Activated T-helper 9 cell treated with anti-CD3 and anti-CD28 coated beads, Interleukin-2, amount 50 U/mL, for 16 hours (primary cell): ENCODE measurements around the gene IL3.

Source experiments
- DNase-seq: peaks from one replicate; pipeline ENCODE4 v3.0.0-alpha.2; 2020; ENCODE audit warnings: low read depth

IL3 gene

DNA sequence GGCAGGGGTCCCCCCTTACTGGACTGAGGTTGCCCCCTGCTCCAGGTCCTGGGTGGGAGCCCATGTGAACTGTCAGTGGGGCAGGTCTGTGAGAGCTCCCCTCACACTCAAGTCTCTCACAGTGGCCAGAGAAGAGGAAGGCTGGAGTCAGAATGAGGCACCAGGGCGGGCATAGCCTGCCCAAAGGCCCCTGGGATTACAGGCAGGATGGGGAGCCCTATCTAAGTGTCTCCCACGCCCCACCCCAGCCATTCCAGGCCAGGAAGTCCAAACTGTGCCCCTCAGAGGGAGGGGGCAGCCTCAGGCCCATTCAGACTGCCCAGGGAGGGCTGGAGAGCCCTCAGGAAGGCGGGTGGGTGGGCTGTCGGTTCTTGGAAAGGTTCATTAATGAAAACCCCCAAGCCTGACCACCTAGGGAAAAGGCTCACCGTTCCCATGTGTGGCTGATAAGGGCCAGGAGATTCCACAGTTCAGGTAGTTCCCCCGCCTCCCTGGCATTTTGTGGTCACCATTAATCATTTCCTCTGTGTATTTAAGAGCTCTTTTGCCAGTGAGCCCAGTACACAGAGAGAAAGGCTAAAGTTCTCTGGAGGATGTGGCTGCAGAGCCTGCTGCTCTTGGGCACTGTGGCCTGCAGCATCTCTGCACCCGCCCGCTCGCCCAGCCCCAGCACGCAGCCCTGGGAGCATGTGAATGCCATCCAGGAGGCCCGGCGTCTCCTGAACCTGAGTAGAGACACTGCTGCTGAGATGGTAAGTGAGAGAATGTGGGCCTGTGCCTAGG, 13.0 kb downstream of the IL3 start, which contains the start of gene CSF2:
CSF2 (plus strand) TSS at position 559 of the 783 bp plus-strand sequence; CDS start at position 594, 35 bp downstream.
- DNase-seq, result no peak

DNA sequence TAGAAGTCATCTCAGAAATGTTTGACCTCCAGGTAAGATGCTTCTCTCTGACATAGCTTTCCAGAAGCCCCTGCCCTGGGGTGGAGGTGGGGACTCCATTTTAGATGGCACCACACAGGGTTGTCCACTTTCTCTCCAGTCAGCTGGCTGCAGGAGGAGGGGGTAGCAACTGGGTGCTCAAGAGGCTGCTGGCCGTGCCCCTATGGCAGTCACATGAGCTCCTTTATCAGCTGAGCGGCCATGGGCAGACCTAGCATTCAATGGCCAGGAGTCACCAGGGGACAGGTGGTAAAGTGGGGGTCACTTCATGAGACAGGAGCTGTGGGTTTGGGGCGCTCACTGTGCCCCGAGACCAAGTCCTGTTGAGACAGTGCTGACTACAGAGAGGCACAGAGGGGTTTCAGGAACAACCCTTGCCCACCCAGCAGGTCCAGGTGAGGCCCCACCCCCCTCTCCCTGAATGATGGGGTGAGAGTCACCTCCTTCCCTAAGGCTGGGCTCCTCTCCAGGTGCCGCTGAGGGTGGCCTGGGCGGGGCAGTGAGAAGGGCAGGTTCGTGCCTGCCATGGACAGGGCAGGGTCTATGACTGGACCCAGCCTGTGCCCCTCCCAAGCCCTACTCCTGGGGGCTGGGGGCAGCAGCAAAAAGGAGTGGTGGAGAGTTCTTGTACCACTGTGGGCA, 13.8 kb downstream of the IL3 start:
- DNase-seq, result no peak

DNA sequence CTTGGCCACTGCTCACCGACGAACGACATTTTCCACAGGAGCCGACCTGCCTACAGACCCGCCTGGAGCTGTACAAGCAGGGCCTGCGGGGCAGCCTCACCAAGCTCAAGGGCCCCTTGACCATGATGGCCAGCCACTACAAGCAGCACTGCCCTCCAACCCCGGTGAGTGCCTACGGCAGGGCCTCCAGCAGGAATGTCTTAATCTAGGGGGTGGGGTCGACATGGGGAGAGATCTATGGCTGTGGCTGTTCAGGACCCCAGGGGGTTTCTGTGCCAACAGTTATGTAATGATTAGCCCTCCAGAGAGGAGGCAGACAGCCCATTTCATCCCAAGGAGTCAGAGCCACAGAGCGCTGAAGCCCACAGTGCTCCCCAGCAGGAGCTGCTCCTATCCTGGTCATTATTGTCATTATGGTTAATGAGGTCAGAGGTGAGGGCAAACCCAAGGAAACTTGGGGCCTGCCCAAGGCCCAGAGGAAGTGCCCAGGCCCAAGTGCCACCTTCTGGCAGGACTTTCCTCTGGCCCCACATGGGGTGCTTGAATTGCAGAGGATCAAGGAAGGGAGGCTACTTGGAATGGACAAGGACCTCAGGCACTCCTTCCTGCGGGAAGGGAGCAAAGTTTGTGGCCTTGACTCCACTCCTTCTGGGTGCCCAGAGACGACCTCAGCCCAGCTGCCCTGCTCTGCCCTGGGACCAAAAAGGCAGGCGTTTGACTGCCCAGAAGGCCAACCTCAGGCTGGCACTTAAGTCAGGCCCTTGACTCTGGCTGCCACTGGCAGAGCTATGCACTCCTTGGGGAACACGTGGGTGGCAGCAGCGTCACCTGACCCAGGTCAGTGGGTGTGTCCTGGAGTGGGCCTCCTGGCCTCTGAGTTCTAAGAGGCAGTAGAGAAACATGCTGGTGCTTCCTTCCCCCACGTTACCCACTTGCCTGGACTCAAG, 14.6 kb downstream of the IL3 start:
- no peak for DNase-seq

DNA sequence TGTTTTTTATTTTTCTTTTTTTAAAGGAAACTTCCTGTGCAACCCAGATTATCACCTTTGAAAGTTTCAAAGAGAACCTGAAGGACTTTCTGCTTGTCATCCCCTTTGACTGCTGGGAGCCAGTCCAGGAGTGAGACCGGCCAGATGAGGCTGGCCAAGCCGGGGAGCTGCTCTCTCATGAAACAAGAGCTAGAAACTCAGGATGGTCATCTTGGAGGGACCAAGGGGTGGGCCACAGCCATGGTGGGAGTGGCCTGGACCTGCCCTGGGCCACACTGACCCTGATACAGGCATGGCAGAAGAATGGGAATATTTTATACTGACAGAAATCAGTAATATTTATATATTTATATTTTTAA, 15.2 kb downstream of the IL3 start:
- no peak for DNase-seq

DNA sequence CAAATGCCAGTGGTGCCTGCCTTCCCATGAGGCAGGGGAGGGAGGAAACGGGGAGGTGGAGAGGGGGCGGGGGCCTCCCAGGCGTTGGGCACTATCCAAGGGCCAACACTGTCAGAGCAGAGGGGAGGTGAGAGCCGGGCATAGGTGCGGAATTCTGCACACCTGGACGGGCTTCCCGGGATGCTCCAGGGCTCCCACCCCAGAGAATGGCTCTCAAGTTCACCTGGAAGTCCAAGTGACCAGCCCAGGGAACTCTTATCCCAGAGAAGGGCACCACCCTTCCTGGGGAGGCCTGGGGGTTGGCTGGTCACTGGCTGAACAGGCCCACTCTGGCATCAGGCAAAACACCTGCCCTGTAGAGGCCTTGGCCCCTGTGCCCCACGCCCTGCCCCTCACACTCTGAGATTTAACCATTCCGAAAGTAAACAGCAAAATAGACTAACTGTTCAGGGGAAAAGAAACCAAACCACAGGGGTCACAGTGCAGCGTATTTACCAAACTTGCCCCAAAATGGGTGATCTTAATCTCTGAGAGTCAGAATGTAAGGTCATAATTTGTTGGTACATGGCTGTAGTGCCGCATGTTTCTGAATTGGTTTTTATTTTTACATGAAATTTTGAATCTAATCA, 15.9 kb downstream of the IL3 start:
- DNase-seq, result no peak

DNA sequence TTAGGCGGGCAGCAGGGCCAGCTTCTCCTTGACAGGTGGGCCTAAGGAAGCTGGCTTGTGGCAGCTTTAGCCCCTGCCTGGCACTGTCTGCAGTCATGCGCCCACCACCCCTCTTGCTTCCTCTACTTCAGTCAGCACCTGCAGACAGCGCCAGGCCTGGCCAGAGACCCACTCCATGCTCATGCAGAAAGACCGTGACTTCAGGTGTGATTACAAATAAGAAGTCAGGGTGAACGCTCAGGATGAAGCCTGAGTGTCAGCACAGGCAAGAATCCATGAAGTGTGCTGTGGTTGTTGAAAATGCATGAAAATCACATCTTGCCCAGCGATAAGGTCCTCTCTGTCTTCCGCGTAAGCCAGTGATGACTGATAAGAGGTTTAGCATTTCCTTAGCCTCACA, 16.5 kb downstream of the IL3 start:
- DNase-seq, result no peak

DNA sequence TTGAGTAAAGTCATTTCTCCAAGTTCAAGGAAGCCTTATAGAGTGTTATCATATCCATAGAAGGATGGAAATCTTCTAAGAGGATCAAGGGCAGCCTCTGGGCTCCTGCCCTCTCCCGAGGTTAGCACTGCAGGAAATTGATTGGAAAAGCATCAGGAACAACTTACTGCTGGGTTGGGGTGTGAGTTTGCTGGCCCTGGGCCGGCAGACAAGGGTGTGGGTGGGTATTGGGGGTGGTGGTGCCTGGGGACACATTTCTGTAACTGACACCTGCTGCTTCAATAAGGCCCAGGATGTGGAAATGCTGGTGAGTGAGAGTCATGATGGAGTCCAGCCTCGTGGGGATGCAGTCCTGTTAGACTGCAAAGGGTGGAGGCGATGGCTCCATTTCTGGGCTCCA, 18.6 kb downstream of the IL3 start:
- DNase-seq, result no peak

DNA sequence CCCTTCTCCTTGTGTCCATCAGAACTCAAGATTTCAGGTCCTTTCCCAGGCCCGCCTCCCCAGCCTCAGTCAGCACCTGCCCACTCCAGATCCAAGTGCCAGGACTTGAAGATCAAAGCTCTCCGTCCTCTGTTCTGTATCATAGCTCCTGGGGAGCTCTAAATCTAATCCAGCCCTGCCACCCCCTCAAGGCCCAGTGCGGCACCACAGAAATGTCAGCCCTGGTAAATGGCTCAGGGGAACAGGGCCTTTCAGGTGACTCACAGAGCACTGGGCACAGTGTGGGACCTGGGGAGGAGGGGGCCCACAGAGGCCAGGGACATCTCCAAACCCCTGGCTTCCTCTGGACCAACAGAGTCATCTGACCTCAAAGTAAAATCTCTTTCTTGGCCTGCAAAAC, 19.2 kb downstream of the IL3 start:
- DNase-seq, result no peak

DNA sequence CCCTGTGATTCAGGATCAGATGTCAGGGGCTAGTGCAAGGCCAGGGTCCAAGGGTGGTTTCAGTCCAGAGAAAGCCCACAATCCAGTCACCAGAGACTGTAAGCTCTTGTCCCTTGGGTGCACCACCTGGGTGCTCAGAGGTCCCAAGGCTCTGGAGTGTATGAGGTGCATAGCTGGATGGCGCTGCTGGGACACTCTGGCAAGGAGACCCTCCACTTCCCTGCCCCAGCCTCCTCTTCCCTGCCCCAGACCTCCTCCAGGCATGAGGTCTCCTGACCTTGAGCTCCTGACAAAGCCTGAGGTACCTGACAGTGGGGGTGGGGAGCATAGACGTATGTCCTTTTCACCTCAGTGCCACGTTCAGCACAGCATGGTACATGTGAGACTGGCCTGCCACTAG, 20.1 kb downstream of the IL3 start:
- no peak for DNase-seq

DNA sequence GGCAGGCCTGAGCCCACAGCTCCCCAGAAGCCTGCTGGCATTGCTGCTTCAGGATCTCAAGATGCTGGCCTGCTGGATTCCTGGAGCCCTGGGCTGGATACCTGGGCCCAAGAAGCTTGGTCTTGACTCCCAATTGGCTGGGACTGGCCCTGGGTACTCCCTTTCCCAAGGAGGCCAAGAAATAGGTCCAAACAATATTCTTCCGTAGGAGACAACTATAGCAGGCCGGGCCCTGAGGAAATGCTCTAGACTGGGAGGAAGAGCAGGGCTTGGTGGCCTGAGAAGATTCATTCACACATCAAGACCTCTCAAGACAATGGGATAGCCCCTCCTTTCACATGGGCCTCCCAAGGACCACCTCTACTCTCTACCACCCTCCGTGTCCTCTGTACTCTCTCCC, 21.0 kb downstream of the IL3 start:
- no peak for DNase-seq

DNA sequence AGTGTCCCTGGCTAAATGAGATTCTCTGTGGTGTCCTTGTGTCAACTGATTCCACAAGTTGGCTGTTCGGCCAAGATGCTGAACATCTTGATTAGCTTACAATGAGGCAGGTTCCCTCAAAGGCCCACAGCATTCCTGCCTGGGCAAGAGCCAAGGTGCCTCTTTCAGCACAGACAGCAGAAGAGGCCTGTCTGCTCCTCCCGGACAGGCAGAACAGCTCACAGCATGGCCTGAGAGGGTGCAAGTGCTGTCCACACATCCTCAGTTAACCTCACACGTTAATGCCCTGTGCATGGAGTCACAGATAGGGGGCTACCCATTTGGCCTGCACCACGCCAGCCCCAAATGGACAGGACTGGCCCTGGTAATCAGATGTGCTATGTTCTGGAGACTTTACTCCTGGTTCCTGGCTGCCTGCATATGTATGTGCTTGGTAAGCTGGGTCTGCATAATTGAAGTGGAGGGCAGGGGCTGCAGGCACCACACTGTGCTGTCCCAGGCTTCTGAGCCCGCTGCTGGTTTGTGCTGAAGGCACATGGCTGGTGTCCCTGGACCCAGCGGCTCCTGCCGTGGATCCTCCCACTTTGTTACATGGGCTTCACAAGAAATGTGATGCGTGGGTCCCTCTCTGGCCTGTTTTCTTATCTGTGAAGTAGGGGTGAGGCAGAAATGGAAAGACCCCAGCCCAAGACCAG, 22.0 kb downstream of the IL3 start:
- no peak for DNase-seq

DNA sequence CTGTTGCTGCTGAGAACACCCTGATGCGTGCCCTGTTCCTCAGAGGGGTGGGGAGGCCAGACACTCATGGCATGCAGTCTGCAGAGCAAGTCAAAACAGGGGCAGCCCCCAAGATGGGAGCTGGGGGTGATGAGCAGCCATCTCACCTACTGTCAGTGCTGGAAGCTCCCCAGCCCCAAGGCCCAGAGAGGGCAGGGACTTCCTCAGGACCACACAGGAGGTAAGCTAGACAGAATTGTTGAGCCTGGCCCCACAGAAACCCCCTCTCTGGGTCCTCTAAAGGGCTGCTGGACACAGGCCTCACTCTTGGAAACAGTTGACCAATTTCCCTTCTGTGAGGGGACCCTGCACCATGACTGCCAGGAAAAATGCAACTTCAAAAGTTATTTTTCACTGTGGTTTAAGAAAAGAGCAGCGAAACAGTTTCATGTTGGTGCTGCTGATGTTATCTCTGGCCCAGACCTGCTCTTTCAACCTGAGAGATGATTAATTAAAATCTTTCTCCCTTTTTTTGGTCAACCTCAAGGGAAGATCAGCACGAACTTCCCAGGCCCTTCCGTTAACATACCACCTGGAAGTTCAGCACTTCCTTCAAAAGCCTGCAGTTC, 22.7 kb downstream of the IL3 start:
- no peak for DNase-seq

DNA sequence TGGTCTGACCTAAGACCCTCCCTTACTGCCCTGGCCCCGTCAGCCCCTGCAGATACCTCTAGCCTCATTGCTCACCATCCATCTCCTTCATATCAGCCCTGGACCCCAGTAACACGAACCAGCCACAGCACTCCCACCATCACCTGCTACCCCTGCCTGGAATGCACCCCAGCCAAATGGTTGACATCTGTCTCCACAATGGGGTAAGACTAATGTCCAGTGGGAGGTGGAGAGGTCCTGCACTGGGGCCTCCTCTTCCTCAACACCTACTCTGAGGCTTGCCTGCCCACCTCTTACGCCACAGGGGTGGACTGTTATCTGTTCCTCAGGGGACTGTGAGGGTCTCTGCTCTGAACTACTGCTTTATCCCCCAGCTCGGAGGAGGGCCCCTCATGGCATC, 25.2 kb downstream of the IL3 start:
- no peak for DNase-seq

DNA sequence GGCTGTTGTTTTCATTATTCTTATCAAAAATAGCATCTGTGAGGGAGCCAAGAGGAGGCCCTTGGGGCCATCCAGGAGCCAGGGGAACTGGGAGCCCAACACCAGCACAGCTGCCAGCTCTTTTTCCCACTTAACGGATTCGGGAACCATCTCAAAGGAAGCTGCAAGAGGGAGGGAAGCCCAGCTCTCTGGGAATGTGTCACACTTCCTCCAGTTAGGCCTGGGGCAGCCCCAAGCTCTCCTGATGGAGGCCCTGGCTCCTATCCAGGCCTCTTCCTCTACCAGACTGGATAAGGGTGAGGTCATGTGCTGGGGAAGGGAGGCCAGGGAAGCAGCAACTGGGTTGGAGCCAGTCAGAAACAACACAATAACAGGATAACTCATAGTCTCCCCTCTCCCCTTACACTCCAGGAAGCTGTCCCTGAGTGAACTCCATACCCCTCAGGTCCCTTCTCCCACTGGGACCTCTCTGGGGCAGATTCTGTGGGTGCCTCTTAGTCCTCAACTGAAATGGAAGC, 25.9 kb downstream of the IL3 start:
- no peak for DNase-seq

DNA sequence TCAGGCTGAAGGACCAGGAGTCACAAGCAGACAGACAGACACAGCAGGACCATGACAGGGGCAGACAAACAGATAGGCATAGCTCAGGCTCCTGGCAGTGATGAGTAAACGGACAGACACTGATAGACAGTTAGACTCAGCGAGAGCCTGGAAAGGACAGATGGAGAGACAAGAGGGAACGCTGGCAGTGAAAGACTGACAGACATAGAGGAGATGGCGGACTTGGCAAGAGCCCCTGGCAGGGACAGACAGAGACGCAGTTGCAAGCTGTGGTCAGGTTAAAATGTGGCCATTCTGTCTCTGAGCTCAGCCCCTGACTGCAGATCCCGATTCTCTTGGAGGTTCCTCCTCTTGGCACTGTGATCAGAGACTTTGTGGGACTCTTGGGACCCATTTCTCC, 26.7 kb downstream of the IL3 start:
- no peak for DNase-seq

DNA sequence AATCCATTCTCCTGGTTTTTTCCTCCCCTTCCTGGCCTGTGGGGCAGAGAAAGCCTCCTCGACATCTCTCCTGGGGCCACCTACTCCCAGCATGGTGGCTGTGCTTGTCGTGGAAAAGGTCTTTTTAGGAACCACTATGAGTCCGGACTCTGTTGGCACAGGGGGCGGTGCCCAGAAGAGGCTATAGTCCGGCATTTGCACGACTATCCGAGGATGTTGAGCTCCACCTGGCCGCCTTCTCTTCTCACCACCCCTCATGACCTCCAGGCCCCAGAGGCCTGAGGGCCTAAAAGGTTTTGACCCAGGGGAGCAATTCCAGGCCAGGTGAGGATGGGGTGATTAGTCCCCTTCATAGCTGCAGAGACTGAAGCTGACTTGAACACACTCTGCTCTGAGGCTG, 27.2 kb downstream of the IL3 start:
- DNase-seq, result no peak

DNA sequence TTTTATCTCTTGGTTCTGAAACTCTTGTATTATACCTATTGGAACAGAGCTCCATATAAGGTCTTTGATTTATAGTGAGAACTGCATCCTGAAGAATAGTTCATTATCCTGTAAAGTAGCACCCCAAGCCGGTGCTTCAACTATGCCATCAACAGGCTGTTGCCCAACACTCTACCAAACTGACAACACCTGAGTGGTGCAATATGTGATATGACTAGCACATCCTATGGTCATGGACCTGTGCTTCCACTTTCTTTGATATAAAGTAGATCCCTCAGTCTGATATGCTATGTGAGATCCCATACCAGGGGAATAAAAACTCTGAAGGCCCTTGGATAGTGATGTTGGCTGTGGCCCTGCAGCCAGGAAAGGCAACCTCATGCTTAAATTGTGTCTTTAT, 28.9 kb downstream of the IL3 start:
- no peak for DNase-seq

DNA sequence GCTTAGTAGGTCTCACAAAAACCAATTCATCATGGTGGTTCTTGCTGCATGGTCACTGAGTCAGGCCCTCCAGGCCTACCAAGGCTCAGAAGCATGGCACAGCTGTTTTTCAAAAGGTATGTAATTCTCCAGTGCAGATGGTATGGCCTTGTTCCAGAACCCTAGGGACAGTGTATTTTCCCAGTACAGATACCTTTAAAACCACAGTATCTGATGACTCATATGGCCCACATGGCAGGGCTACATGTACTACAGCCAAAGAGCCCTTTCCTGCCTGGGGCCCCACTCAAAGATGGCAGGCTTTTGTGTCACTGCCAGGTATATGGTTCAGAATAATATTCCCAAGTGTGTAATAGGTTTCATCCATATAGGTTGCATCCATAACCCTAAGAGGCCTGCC, 29.7 kb downstream of the IL3 start:
- no peak for DNase-seq

DNA sequence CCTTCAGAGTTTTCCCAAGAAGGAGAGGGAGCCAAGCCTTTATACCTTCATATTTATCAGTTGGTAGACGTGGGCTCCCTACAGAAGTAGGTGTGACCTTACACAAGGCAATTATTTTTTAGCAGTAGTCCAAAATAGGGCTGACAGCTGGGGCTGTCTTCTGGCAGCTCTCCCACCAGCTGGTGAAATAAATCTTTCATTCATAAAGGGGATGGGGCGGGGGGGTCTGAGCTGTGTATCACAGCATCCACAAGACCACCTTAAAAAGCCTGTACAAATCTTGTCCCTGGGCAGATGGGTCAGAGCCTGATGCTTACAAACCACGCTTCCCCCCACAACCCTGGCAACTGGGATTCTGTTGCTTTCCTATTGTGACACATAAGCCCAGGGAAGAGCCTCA, 32.8 kb downstream of the IL3 start:
- DNase-seq, result no peak

DNA sequence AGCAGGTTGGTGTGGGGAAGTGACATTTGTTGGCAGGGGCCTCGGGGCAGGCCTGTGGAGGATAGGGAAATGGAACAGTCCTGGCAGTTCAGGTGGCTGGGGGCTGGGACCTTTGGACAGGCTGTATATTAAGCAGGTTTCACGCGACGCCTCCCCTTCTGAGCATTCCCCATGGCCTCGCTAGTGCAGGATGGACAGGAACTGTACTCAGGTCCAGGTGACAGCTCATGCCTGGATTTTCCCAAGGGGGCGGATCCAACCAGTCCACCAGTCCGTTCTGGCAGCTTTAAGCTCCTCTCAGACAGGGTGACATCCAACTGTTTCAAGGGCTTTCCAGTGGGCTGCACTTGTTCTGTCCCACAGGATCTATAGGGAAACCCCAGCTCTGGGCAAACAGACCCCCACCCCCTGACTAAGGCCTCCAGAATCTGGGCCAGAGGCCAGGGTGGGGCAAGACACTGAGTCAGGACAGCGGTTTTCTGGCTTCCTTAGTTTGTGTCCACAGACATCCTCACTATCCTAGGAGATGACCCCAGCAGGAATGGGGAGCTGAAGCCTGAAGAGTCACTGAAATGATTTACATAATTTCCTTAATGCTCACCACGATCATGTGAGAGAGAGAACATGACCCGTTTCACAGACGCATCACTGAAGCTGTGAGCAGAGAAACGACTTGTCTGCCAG, 34.1 kb downstream of the IL3 start:
- no peak for DNase-seq

DNA sequence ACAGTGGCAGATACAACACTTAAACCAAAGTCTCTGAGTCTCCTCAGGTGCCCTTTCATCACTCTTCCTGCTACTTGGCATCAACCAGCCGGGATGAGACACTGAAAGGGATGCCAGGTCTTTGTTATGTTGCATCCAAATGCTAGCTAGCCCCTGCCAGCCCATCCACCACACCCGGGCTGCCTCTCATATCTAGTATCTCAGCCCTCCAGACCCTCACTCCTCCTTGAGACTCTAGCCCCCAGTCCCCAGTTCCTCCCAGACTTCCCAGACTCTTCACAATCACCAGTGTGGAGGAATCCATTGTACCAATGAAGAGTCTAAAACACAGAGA, 34.6 kb downstream of the IL3 start:
- DNase-seq, result no peak
